Spinal cord (tissue), 10 donors: Measurements from ENCODE around the gene PRAMEF1. TPM values are rescaled to one million over a fixed set of nuclear protein-coding genes. Genes with fewer than 3 reads are reported as not detected.

ENCODE experiments used
- DNase-seq, 6 donors: peaks; one replicate each; pipeline versions ENCODE4 v3.0.0 to v3.0.0-alpha.2; 2013 to 2015; ENCODE audit warnings: low spot score in 6 of 6, low read depth in 4 of 6
- H3K27ac ChIP-seq: one replicate; pipeline ENCODE4 v1.5.1; 2013; ENCODE audit warnings: low read depth, low read length, control low read depth
- H3K27me3 ChIP-seq: one replicate; pipeline ENCODE4 v1.6.1; 2013; ENCODE audit warnings: low read length; ENCODE audit not compliant: control insufficient read depth, insufficient read depth
- H3K36me3 ChIP-seq: one replicate; pipeline ENCODE4 v1.6.1; 2013; ENCODE audit warnings: low read length; ENCODE audit not compliant: control insufficient read depth, insufficient read depth
- H3K4me1 ChIP-seq: one replicate; pipeline ENCODE4 v1.6.1; 2013; ENCODE audit warnings: low read length; ENCODE audit not compliant: control insufficient read depth, insufficient read depth
- H3K4me3 ChIP-seq: one replicate; pipeline ENCODE4 v1.5.1; 2013; ENCODE audit warnings: low read depth, low read length, control low read depth
- H3K9me3 ChIP-seq: one replicate; pipeline ENCODE4 v1.6.1; 2013; ENCODE audit warnings: low read length; ENCODE audit not compliant: control insufficient read depth, insufficient read depth
- WGBS: methylation state at CpG from one replicate; pipeline ENCODE4 v1.1.5; 2013; ENCODE audit warnings: missing lambda C conversion rate; ENCODE audit not compliant: insufficient coverage; 5-methylcytosine and 5-hydroxymethylcytosine counted together
- polyA plus RNA-seq, 2 donors: library from polyadenylated mRNA; unstranded; fragments of 120-200 nt; gene quantifications; one replicate each; pipeline ENCODE4 v1.2.1, GENCODE V29; 2013; ENCODE audit not compliant: insufficient read length in 2 of 2
- total RNA-seq, 2 donors: library from RNA; depleted of rRNA in 1 of 2; stranded (reverse); fragments of 120-200 nt in 1 of 2; fragments of >200 nt in 1 of 2; gene quantifications; one replicate each; pipeline versions ENCODE4 v1.2.3 to v1.2.4, GENCODE V29; 2013 to 2014
- donor health status: healthy.

The PRAMEF1 gene
- total and polyA plus RNA-seq, 4 donors = not detected

DNA sequence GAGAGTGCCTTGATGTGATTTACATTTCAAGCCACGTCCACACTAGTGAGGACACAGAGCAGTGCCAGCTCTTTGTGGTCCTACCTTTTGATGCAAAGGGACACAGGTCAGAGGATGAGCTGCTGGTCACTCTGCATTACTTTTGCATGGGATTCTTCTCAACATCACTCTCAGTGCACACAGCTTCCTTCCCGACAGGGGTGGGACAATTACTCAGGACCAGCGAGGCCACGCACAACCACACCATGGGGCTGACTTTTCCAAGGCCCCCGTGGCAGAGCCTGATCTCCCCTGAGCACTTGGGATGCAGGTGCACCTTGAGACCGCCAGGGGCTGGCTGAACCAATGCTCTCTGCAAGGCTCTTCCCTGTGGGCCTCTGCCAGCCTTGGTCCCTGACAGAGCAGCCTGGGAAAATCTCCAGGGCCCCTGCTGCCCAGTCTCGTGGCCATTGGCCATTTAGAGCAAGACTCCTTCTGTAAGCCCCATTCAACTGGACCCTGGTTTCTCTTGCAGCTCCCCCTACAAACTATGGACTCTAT lies 30.9 kb upstream of the PRAMEF1 start:
- 79% methylated on average over 7 of the region's 7 CpGs for WGBS
- Histone ChIP-seq H3K4me3 (no peak overlapping the region), H3K4me1 (peaks cover 21% of the 10 kb centered on the region), H3K27me3 (no peaks in the 10 kb centered on the region), H3K9me3 (no peaks in the 10 kb centered on the region), H3K36me3 (peaks cover 4% of the 10 kb centered on the region), H3K27ac (no peak overlapping the region)
- DNase-seq = no peak

DNA sequence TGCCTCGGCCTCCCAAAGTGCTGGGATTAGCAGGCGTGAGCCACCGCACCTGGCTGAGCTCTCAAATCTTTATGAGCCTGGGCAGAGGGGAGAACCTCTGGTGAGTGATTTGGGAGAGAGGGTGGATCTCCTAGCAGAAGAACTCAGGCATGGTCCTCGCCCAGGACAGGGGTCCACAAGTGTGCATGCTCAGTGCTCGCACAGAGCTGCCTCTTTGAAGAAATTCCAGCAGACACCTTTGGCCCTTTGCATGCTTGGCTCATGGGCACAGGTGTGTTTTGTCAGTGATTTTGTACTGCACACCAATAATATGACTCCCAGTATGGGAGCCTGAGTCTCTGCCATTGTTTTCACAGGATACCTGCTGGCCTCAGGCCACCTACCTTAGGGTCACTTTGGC lies 29.4 kb upstream of the PRAMEF1 start:
- 93% methylated on average over 5 of the region's 5 CpGs for WGBS
- Histone ChIP-seq H3K4me3 (no peak overlapping the region), H3K4me1 (peaks cover 21% of the 10 kb centered on the region), H3K9me3 (no peaks in the 10 kb centered on the region), H3K27ac (no peak overlapping the region), H3K36me3 (peaks cover 4% of the 10 kb centered on the region), H3K27me3 (no peaks in the 10 kb centered on the region)
- no peak for DNase-seq

DNA sequence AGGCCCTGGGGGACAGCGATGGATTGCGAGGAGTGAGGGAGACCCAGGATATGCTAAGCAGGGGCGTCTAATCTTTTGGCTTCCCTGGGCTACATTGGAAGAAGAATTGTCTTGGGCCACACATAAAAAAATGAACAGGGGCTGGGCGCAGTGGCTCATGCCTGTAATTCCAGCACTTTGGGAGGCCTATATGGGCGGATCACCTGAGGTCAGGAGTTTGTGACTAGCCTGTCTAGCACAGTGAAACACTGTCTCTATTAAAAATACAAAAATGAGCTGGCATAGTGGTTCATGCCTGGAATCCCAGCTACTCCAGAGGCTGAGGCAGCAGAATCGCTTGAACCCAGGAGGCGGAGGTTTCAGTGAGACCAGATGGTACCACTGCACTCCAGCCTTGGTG lies 28.4 kb upstream of the PRAMEF1 start:
- Histone ChIP-seq H3K4me1 (peaks cover 19% of the 10 kb centered on the region), H3K9me3 (no peaks in the 10 kb centered on the region), H3K27ac (no peak overlapping the region), H3K4me3 (no peak overlapping the region), H3K27me3 (no peaks in the 10 kb centered on the region), H3K36me3 (peaks cover 4% of the 10 kb centered on the region)
- 93% methylated on average over 6 of the region's 7 CpGs for WGBS
- DNase-seq = no peak

DNA sequence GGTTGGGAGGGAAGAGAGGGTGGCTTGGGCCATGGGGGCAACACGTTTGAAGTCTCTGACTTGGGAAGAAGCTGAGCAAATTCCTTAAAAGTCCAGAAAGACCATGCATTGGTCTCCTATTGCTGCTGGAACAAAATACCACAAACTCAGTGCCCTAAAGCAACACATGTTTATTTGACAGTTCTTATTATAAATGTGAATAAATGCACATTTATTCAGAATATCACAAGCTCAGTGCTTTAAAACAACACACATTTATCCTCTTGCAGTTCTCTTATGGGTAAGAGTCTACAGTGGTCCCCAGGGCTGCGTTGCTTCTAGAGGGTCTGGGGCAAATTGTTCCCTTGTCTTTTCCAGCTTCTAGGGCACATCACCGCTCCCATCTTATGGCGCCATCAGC lies 27.7 kb upstream of the PRAMEF1 start:
- Histone ChIP-seq H3K4me3 (no peak overlapping the region), H3K27ac (no peak overlapping the region), H3K4me1 (peaks cover 12% of the 10 kb centered on the region), H3K27me3 (no peaks in the 10 kb centered on the region), H3K36me3 (peaks cover 4% of the 10 kb centered on the region), H3K9me3 (no peaks in the 10 kb centered on the region)
- no peak for DNase-seq
- 100% methylated on average over 3 of the region's 4 CpGs for WGBS

DNA sequence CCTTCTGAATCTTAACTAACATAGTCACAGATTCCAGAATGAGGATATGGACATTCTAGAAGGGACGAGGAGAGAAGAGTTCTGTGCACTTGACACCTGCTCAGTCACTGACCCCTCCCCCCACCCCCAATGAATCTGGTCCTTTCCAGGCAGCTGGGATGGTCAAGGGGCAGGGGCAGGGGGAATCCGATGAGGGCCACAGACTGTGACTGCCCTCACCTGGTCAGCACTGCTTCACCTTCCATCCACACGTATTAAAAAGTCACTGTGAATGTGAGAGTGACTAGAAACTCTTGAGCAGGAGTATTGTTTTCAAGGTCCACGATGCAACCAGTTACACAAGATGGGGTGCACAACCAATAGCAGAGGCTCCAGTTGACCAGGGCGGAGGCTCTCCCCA lies 27.2 kb upstream of the PRAMEF1 start:
- 88% methylated on average over 2 of the region's 5 CpGs for WGBS

DNA sequence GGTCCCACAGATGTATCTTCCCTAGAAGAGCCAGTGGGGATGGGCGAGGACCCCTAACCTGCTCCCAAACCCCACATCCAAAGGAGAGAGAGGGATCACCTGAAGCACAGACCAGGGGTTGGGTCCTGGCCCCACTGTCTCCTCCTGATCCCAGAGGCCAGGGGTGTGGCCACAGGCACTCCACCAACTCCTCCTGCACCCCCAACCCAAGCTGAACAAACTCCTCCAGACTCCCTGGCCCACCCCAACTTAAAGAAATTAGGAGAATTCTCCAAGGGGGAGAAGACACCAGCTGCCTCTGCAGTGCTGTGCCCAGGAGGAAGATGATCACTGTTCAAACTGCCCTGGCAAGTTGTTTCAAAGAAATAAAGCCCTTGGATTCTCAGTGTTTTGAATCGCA lies 22.2 kb upstream of the PRAMEF1 start:
- H3K9me3 ChIP-seq = no peaks in the 10 kb centered on the region
- no peaks in the 10 kb centered on the region for H3K27me3 ChIP-seq
- H3K36me3 ChIP-seq = no peaks in the 10 kb centered on the region
- no peak overlapping the region for H3K27ac ChIP-seq
- no peak for DNase-seq
- WGBS = no CpG with 5 or more reads among the region's 2 CpGs
- H3K4me1 ChIP-seq = no peaks in the 10 kb centered on the region
- no peak overlapping the region for H3K4me3 ChIP-seq

More for the DNA sequence above, 27.2 kb upstream of the PRAMEF1 start:
- Histone ChIP-seq H3K9me3 (no peaks in the 10 kb centered on the region), H3K4me1 (peaks cover 11% of the 10 kb centered on the region), H3K27ac (no peak overlapping the region), H3K36me3 (peaks cover 4% of the 10 kb centered on the region), H3K27me3 (no peaks in the 10 kb centered on the region), H3K4me3 (no peak overlapping the region)
- DNase-seq = no peak

DNA sequence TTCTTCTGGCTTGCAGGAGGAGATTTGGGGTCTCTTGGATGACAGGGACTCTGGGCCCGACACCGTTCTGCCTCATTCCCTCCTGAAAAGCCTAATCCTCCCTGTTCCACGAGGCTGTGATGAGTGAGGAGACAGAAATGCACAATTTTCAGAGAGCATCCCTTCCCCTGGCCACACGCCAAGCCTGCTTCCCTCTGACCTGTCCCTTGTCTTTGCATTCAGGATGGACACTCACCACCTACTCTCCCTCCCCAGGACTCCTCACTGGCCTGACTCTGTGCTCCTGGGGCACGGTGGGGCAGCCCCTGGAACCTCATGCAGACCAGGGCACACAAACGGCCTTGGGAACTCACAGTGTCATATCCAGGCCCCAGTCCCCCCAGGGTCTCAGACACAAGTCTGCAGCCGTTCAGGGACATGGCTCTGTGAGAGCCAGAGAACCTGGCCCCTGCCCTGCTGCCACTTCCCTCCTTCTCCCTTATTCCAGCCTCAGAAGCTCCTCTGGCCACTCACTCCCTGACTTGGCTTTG lies 21.2 kb upstream of the PRAMEF1 start:
- WGBS = 76% methylated on average over 7 of the region's 7 CpGs
- no peak overlapping the region for H3K4me3 ChIP-seq
- H3K36me3 ChIP-seq = no peaks in the 10 kb centered on the region
- H3K9me3 ChIP-seq = no peaks in the 10 kb centered on the region
- H3K27ac ChIP-seq = no peak overlapping the region
- no peak for DNase-seq
- no peaks in the 10 kb centered on the region for H3K4me1 ChIP-seq
- no peaks in the 10 kb centered on the region for H3K27me3 ChIP-seq

DNA sequence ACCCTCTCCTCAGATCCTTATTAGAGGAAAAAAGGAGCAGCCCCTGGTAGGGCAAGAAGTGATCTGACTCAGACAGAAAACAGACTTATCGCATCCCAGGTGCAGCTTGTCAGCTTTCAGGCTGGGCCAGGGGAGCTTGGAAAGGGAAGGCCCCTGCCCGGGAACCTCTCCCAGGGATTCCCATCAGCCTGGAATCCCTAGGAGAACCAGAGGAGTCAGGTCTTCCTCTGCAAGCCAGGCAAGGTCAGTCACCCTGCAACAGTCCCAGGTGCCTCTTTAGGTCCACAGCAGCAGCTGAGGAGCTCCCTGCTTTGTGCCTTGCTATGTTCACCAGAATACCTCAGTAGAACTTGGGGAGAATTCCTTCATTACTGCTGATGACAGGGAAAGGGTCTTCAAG lies 20.6 kb upstream of the PRAMEF1 start:
- no peaks in the 10 kb centered on the region for H3K36me3 ChIP-seq
- no peaks in the 10 kb centered on the region for H3K9me3 ChIP-seq
- no peaks in the 10 kb centered on the region for H3K4me1 ChIP-seq
- no peaks in the 10 kb centered on the region for H3K27me3 ChIP-seq
- no peak for DNase-seq
- H3K4me3 ChIP-seq = no peak overlapping the region
- WGBS = 96% methylated on average over 2 of the region's 2 CpGs
- no peak overlapping the region for H3K27ac ChIP-seq

DNA sequence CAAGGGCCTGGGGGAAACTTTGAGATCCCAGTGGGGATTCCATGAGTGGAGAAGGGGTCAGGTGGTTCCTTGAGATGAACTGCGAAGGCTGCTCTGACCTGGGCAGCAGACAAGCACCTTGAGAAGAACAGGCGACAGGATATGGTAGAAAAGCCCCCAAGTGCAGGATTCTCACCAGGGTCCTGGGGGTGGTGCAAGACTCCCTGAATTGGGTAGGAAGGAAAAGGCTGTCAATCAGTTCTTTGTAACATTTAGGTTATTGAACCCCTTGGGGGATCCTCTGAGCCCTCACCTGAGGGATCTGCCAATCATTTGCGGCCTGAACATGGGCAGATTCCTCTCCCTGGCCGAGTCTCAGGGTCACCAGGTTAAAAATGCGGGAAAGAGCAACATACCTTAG lies 20.0 kb upstream of the PRAMEF1 start:
- no peaks in the 10 kb centered on the region for H3K36me3 ChIP-seq
- DNase-seq = no peak
- H3K4me3 ChIP-seq = no peak overlapping the region
- H3K9me3 ChIP-seq = no peaks in the 10 kb centered on the region
- no peaks in the 10 kb centered on the region for H3K4me1 ChIP-seq
- H3K27ac ChIP-seq = no peak overlapping the region
- H3K27me3 ChIP-seq = no peaks in the 10 kb centered on the region
- WGBS = 89% methylated on average over 5 of the region's 5 CpGs

DNA sequence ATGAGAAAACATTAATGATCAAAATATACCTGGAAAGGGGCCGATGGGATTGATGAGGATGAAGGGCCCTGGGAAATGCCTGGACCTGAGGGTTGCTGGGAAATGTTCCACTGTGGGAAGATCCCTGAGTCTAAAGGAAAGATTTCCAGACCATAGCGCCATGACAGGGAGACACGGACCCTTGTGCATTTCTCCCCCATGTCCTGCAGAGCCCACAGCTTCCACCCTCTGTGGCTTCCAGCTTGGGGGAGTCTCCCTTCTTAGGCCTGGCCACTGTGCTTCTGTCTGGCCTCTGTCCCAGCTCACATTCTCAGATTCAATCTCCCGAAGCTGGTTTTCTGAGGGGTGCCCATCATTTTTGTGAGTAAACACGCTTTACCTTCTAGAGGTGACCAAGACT lies 18.7 kb upstream of the PRAMEF1 start:
- no peaks in the 10 kb centered on the region for H3K4me1 ChIP-seq
- WGBS = 90% methylated on average over 5 of the region's 5 CpGs
- no peak for DNase-seq
- H3K9me3 ChIP-seq = no peaks in the 10 kb centered on the region
- H3K27me3 ChIP-seq = no peaks in the 10 kb centered on the region
- H3K27ac ChIP-seq = no peak overlapping the region
- no peaks in the 10 kb centered on the region for H3K36me3 ChIP-seq
- no peak overlapping the region for H3K4me3 ChIP-seq
